Stimulated activated CD4-positive, alpha-beta T cell treated with anti-CD3 and anti-CD28 coated beads, Interleukin-2, amount 100 ng/mL, for 24 hours (primary cell): ENCODE results near the gene DICER1.

Source experiments
- DNase-seq, 2 donors: peaks; one replicate each; pipeline ENCODE4 v3.0.0-alpha.2; 2020

Gene DICER1

DNA sequence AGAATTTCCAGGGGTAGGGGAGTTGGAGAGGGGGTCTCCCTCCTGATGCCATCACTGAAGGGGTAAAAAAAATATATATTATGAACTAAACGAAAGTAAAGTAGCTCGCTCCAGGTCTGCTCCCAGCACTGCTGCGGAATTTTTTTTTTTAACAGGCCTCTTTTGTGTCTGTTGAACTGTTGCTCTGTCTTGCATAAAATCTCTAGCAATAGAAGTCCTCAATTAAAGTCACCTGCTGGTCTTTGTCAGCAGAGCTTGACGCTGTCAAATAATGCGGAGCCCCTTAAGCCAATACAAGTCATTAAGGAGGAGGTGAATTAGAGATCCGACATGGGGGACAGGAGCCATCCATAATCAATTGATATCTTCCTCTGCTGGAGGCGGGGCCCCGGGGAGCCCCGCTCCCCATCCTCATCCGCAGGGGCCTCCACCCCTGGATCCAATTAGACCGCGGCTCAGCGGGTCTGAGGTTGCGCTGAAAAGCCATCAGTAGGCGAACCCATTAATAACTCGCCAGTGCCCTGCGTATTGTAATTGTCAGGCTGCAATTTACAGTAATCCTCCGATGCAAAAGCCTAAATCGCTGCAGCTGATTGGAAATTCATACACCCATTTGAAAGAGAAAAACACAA, 85.6 kb downstream of the DICER1 start:
- DNase-seq = no peak

DNA sequence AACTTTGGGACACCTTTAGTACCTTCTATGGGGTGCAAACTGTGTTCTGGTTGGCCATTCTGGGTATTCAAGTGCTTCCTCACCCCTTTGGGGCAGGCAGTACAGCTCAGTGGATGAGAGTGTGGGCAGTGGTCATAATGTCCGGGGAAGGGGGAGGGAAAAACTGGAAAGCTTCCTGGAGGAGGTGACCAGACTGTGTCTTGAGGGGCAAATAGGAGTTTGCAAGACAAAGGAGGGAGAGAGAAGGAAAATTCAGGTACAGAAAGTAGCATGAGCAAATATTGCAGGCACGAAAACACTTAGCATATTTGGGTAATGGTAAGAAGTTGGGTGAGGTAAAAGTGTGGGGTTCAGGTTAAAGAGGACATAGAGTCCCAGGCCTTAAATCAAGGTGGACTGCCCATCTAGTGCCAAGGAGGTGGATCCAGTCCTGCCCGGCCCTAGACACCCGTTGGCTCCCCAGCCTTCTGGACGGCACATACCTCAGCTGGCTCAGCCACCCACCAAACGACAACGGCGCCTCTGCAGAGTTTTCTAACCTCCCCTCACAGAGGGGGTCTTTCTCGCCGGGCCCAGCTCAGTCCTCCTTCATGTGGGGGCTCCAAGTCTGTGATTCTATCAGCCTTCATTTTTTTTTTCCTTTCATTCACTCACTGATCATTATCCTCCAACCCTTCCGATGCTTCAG, 86.4 kb downstream of the DICER1 start:
- DNase-seq = no peak

DNA sequence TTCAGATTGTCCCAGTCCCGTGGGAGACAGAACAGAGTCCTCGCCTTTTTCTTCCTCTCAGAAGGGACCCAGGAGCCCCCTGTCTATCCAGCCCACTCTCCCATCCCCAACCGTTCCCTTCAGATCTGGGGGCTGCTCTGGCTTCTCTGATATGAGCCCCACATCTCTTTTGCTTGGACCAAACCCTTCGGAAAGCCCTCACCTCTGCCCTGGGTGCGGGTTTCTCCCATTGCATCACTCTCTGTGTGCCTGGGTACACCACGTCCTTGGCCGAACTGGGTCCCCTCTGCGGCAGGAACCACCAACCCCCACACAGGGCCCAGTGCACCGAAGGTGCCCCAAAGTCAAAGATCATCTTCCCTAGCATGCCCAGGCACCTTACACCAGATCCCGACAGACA, 87.8 kb downstream of the DICER1 start:
- DNase-seq = no peak

DNA sequence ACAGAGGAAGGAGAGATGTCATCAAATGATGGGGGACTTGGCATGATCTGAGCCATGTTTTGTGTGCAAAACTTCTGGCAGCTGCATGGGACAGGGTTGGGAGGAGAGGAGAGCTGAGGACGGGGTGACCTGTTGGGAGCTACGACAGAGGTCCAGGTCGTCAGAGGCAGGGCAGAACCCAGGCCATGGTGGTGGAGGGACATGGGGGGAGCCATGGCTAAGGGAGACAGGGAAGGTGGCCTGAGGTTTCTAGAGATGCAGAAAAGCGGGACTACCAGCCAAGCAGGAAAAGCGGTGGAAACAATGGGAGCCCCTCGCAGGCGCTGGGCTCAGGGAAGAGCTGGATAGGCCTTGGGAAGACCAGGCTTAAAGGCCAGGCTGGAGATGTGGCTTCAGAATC, 88.3 kb downstream of the DICER1 start:
- DNase-seq = no peak

DNA sequence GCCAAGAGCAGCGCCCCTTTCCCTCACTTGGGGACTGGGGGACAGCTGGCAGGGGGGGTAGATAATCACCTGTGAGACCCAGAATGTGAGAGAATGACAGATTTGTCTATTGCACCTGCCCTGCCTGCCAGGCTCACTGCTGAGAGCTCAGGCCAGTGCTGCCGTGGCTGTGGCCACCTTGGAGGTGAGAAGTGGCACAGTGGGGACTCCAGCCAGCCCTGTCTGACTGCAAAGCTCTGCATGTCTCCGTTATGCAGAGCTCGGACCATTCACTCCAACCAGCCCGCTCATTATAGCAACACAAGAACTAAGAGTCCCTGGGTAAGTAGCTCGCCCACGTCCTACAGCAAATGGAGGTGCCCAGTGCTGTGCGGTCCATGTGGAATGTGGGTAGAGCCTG, 88.8 kb downstream of the DICER1 start:
- no peak for DNase-seq

DNA sequence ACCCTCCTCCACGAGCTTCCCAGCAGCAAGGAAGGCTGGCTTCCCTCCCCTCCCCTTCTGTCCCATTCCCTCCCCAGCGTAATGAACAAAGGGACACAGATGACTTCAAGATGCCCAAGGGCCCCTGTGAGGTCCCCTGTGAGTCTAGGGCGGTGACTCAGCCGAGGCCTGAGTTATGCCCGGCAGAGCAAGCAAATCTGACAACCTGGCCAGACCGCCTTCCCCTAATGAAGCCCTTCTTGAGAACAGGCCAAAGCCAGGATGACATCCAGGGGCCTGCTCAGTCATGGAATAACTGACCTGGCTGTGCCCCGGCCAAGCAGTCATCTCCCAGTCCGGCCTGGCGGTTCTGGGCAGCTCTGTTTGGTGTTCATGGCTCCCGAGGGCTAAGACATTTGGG, 89.2 kb downstream of the DICER1 start:
- DNase-seq = no peak

DNA sequence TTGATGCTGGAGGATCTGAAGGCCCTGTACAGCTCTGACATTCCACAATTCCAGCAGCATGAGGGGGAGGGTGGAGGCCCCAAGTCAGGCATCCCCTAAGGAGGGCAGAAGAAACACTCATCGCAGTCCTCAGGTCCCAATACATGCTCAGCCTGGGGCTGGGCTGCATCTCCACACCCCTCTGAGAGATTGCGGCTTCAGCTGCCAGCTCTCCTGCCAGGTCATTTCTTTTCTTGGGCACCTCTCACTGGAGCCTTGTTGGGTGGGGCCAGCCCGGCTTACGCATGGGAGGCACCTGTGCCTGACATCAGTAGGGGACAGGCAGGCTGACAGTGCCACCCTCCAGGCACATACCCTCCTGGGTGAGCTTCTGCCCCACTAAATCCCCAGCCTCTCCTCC, 89.8 kb downstream of the DICER1 start:
- no peak for DNase-seq

DNA sequence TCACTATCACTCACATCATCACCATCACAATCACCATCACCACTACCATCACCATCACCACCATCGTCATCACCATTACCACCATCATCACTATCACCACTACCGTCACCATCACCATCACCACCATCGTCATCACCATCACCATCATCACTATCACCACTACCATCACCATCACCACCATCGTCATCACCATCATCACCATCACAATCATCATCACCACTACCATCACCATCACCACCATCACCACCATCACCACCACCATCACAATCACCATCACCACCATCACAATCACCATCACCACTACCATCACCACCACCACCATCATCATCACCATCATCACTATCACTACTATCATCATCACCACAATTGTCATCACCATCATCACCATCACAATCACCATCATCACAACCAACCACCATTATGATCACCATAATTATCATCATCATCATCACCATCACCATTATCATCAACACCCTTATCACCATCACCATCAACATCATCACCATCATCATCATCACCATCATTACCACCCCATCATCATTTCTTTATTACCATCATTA, 90.8 kb downstream of the DICER1 start:
- DNase-seq = no peak

DNA sequence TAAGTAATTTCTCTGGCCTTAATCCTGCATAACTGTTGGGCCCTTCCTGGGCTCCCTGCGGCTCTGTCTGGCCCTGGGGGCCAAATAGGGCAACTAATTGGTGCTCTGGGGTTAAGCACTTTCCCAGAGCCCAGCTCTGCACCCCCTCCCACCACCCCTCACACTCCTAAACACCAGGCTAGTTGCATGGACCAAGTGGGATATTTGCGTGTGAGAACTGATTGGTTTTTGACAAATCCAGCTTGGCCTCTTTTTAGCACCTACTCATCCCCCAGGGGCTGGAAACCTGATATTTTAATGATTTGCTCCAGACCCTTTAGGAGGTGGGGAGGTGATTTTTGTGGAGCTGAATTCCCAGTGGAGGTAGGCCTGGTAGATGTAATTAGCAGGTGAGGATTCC, 91.9 kb downstream of the DICER1 start:
- no peak for DNase-seq

DNA sequence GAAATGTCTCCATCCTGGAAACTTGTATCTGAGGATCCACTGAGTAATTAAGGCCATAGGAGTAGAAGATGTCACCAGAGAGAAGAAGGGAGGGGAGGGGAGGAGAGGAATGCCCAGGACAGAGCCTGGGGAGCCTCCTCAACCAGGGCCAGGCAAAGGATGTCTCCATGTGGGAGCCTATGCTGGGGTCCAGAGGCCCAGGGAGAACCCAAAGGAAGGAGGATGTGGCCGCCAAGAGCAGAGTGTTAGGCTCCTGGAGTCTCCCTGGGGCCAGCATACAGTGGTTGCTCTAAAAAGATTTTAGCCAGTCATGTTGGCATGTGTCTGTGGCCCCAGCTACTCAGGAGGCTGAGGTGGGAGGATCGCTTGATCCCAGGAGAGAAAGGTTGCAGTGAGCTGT, 92.6 kb downstream of the DICER1 start:
- no peak for DNase-seq

DNA sequence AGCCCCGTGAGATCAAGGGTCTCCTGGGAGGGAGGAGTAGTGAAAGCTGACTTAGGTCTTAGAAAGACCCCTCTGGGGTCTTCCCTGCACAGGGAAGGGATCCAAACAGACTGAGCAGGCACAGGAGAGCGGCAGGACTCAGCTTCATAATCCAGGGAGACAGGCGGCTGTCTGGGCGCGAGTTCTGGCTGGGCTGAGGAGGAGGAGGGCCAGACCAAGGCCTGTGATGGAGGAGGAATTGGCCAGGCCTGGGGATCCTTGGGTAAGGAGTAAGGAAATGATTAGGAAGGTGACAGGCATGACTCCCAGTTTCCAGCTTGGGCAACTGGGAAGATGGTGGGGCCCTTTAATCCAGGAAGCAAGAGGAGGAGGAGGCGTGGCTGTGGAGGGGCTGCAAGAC, 93.1 kb downstream of the DICER1 start:
- no peak for DNase-seq

DNA sequence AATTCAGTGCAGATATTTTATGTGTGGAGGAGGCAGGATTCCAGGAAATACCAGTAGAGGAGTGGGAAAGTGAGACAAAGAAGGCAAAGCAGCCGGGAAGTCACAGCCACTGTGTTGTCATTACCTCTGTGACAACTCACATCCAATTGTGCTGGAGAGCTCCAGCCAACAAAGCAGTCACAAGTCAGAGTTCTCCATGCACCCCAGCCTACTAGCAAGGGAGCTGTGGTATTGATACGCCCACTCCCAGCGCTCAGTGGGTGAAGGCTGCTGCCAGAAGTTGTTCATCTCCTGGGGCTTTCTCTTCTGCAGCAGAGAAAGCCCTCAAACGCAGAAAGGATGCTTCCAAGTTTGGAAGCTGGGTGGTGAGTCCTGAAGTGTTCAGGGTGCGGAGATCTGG, 93.9 kb downstream of the DICER1 start:
- DNase-seq = no peak

DNA sequence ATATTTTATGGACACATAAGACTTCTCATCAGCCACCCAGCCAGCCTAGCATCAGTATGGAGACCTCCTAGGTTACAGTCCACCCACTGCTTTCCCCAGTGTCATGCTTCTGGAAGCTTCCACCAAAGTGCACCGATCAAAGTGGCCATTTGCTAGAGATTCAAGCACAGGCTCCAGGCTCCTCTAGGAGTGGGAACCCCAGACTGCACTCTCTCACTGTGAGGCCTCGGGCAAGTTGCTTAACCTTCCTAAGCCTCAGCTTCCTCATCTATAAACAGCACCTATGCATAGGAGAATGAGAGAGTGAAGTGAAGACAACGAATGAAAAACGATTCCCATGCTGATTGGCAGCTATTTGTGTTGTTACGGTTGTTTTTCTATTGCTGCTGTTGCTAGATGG, 94.4 kb downstream of the DICER1 start:
- DNase-seq = no peak

DNA sequence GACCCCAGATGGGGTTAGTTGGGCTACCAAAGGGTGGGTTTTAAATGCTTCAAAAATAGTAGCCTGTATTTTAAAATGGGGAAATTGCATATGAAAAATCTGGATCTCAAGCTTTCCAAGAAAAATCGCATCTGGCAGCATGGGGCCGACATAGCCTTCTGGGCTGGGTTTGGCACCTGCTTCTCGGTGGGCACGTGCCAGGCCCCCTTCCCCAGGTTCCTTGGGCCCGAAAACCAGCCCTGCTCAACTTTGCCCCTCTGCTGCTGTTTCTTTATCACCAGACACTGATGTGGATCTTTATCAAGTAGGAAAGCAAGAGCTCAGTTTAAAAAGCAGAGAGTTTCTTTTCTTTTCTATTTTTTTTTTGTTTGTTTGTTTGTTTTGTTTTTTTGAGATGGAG, 95.1 kb downstream of the DICER1 start:
- DNase-seq = no peak

DNA sequence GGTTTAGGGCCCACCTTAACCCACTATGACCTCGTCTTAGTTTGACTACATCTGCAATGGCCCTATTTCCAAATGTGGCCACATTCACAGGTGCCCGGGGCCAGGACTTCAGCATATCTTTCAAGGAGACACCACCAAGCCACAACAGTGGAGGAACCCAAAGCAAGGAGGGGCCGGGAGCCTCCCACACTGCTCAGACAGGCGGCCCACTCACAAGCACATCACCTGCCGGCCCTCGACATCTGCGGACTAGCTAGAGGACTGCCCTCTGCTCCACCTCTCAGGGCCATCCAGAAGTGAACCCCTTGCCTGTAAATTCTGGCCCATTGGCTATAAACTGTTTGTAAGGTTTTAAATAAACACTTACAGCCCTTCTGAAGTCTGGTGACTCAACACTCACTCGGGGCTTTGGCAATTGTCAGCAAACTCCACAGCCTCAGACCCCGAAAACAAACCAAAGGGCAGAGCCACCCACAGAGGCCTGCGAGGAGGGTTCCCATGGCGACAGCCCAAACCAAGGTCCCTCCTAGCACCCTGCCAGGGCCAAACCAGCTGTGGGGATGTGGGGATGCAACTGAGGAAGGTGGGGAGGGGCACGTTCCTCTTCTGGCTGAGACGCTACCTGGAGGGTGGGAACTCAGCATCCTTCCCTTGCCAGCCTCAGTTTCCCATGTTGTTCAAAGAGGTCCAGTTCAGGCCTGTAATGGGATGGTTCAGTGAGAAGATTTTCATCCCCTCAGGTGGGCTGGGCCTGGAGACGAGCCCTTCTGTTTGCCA, 95.8 kb downstream of the DICER1 start:
- no peak for DNase-seq

DNA sequence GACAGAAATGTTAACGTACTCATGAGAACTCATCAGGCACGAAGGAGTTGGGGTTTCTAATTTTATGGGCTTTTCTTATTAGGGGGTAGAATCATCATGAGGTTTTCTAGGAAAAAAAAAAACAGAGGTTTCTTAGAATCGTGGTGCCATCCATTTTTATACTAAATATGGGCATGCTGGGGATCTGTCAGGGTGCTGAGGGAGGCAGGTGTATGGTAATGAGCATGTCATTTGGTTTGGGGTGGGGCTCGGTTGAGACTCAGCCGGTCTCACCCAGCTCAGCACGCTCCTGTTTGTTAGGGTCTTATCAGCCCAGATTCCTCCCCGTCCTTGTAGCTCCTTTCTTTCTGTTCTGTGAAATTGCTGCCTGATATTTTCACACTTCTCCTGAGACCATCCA, 98.2 kb downstream of the DICER1 start:
- DNase-seq = no peak

DNA sequence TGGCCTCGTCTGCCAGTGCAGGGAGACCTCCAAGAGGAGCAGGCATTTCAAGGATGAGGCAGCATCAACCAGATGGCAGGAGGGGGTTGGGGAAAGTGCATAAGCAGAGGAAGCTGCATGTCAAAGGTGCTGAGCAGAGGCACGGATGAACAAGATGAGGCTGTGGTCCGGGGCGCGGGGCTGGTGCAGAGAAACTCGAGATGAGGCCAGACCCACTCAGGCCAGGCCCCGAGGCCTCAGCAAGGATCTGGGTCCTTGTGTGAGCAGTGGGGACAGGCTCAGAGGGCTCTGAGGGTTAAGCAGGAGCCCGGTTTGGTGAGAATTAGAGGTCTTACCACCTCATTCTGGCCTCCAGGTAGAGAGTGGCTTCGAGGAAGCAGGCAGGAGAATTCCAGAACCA, 98.8 kb downstream of the DICER1 start:
- no peak for DNase-seq

DNA sequence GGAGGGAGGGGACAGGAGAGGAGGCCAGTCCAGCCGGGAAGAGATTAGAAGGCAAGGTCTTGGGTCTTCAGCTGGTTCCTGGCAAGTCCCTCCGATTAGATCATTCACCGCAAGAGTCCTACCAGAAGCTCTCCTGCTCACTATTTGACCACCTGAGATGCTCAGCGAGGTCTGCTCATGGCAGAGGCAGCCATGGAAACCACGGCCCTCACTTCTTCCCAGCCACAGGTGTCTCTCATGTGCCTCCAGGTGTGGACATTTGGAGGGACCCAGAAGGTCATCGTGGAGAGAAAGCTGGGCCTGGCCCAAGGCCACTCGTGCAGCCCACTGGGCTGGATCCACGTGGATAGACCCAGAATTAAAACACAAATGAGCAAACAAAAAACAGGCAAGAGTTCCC, 99.5 kb downstream of the DICER1 start:
- no peak for DNase-seq

DNA sequence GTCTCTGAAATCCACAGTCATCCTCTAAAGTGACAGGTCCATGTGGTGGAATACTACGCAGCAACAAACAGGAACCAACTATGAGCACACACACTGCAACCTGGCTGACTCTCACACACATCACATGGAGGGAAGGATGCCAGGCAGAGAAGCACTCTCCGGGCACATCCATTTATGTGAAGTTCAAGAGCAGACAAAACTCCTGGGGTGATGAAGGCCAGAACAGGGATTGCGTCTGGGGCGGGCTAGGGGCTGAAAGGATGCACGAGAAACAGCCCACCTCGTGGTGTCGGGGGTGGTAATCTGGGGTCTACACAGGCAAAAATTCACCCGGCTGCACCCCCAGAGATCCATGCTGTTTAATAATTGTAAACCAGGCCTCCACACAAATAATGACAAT, 100.2 kb downstream of the DICER1 start:
- DNase-seq = no peak

DNA sequence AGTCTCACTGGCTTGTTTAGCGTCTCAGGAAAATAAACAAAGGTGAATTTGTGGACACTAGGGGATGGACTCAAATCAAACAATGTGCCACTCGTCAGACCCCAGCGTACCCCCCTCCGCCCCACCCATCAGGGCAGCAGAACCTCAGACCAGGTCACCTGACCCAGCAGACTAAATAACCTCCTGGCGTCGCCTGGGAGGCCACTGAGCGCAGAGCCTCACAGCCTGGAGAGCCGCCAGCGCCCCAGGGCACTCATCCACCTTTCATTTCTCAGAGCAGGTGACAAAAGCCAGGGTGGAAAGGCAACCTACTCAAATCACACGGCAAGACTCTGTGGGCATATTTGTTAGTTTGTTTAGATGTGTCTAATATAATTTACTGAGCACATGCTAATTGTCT, 100.9 kb downstream of the DICER1 start:
- DNase-seq = no peak

DNA sequence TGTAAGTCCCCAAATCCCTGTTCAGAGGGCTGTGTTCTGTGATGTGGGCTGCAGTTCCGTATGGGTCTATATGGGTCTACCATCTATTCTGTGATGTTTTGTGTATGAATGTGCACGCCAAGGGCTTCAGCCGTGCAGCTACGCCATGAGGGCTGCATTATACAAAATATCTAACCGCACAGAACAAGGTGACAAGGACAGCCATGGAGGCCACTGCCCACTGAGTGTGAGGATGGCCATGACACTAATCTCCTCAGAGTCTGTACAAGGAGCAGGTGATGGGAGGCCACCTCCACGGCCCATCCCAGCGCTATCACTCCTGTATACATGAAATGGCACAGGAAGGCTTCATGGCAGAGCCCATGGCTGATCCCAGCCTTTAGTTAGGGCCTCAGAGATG, 102.0 kb downstream of the DICER1 start:
- no peak for DNase-seq

DNA sequence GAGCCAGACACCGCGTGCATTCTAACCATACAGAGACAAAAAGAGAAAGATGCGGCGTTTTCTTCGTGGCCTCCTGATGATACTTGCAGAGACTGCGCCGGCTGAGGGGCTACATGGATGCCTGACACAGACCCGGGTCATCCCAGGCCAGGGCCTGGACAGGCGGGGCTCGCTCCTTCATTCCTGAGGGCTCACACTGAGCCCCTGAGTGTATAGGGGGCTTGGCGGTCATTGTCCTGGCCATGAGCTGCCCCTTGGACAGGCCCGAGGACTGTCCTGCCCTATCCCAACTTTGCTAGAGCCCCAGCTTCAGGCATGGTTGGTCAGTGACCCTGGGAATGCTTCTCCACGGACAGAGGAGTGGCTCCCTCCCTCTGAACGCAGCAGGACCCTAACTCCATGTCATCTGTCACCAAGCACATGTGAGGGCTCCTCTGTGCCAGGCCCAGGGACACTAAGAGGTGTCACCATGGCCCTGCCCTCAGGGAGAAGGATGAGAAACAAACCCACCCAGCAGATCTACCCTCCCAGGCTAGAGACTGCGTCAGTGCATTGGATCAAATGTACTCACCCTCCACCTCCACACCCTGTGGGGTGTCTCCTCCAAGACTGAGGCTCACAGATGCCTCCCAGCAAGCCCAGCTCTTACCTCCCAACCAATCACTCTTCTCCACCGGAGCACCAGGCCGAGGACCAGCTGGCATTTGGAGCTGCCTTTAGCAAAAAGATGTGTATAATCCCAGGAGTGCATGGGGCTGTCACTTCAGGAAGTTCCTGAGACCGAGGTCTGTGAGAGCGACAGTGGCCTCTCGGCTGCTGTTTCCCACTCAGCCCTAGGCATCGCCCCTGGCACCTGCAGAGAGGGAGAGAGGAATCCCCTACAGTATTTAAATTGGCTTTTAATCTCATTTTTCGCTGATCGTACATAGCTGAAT, 102.7 kb downstream of the DICER1 start:
- DNase-seq = no peak

DNA sequence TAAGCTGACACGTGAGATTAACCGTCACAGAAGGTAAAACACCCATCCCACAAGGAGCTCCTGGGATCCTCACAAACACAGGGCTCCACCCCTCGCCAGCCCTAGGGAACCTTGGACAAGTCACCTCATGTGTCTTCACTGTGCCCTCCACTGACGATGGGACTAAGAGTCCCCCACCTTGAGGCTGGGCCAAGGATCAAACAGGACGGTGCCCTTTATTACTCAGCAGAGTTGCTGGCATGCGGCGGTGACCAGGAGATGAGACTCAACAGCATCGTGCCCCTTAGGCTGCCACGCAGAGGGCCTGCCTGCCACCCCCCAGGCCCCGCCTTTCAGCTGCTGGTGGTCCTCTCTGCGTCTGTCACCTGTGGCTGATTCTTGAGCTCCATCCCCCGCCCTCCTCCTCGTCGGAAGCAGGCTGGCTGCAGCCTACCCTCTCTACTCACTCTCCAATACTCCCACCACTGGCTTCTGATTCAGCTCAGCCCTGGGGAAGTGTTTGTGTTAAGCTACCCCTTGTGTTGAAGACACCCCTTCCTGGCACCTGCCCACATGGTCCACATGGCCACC, 105.2 kb downstream of the DICER1 start:
- no peak for DNase-seq
